HG03064 (cell line): ENCODE results near the gene DENR.
"Not testable (repeated sequence)": the region's sequence is repeated elsewhere in the genome, so short reads cannot be mapped to it uniquely, and the experiment has no call there.

Experiments
- ATAC-seq: cut with Tn5 transposase; IDR thresholded peaks from one replicate; pipeline ENCODE4 v1.9.1; 2021; ENCODE audit warnings: low read depth; ENCODE audit not compliant: unreplicated experiment

DENR gene

DNA sequence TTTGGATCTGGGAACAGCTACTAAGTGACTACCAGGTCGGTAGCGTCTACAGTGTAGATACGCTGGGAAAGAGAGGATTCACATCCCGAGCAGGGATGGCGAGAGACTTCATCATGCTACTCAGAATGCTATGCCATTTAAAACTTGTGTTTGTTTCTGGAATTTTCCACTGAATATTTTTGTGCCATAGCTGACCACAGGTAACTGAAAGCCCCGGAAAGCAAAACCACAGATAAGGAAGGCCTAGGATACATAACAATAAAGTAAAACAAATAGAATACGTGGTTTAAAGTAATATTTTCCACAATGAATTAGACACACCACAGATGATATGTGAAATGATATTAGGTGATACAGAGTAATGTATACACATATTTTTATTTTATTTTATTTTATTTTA, 14.1 kb upstream of the DENR start:
- ATAC-seq, result no peak

DNA sequence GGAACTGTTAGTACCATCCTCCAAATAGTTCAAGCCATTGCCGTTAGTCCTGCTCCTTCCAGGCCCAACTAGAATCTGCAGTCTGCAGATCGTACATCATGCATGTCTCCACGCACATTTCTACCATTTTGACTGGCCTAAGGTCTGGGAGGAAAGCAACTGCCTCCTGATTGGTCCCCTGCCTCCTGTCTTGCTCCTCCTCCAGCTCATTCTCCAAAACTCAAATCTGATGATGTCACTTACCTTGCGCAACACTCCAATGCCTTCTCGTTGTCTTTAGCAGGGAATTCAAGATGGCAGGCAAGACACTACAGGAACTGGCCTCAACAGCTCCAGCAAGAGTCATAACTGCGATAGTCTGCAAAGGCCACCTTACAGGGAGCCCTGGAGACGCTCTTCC, 12.3 kb upstream of the DENR start:
- ATAC-seq, result no peak

DNA sequence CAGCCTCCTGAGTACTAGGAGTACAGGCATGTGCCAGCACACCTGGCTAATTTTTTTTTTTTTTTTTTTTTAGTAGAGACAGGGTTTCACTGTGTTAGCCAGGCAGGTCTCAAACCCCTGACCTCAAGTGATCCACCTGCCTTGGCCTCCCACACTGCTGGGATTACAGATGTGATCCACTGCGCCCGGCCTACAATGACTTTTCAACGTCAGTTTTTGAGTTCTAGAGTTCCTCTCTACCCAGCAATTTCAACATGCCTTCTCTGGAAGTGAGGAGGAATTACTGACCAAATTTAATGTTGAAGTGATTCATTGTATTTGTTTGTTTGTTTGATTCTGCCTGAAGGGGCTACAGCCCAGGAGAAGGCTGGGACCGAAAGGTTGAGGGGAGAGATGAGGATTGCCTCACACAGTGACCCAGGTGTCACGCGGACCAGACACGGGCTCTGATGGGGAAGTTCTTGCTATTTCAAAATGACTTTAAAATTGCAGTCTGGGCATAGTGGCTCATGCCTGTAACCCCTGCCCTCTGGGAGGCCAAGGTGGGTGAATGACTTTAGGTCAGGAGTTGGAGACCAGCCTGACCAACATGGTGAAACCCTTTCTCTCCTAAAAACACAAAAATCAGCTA, 8.6 kb upstream of the DENR start:
- ATAC-seq, result no peak

DNA sequence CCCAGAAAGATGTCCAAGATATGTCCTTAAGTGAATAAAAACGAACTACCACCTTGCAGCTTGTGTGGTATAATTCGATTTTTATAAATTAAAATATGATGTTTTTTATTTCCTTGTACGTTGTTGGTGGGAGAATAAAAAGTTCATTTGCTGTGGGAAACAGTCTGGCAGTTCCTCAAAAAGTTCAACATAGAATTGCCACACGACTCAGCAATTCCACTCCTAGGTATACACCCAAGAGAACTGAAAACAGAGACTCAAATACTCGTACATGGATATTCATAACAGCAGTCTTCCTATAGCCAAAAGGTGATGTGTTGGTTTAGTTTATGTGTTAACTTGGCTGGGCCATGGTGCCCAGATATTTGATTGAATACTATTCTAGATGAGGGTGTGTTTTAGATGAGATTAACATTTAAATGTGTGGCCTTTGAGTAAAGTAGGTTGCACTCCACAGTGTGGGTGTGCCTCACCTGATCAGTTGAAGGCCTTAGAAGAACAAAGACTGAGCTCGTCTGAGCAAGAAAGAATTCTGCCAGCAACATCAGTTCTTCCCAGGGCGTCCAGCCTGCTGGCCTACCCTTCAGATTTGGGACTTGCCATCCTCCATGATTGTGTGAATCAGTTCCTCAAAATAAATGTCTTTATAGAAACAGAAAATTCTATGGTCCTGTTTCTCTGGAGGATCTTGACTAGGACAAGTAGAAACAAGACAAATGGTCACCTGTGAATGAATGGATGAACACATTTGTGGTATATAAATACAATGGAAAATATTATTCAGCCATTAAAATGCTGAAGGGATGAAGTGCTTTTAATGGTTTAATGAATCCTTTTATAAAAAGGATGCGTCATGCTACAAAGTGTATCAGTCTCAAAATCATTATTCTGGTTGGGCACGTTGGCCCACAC, 5.1 kb upstream of the DENR start:
- no peak for ATAC-seq

DNA sequence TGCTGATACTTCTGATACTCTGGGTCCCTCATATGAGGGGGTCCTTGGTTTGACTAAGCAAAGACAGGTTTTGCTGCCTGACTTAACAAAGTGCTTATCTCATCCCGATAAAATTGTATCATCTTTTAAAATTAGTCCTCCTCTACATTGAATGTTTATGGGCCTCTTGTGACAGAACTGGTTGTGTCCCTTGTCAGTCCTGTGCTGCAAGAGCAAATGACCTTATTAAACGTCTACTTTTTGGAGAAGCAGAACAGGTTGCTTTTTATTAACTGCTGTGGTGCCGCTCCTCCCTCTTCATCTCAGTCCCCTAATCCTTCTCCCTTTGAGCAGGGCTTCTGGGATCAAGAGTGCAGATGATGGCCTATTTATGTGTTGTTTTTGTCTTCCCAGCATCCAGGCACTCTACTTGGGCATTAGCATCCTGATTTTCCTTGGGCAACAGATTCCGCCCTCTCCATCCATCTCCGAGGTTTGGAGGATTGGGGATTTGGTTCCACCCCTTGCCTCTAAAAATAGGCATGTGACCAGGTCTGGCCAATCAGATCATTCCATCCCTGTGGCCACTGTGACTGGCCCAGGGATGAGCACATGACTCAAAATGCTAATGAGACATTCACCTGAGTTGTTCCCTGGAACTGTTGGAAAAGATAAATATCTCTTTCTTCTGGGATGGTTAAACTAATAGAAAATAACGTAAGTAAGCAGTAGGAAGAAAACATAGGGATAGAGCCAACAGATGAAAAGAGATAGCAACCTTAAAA, 2.9 kb upstream of the DENR start:
- ATAC-seq, result no peak

DNA sequence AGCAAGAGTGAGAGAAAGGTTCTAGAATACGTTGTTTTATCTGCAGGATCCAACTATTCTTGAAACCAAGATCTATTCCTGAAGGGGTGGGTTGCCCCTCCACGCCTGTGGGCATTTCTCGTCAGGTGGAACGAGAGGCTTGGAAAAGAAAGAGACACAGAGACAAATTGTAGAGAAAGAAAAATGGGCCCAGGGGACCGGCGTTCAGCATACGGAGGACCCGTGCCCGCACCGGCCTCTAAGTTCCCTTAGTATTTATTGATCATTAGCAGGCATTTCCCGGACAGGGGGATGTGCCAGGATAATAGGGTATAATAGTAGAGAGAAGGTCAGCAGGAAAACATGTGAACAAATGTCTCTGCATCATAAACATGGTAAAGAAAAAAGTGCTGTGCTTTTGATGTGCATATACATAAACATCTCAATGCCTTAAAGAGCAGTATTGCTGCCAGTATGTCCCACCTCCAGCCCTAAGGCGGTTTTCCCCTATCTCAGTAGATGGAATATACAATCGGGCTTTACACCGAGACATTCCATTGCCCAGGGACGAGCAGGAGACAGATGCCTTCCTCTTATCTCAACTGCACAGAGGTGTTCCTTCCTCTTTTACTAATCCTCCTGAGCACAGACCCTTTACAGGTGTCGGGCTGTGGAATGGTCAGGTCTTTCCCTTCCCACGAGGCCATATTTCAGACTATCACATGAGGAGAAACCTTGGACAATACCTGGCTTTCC, 1.7 kb upstream of the DENR start:
- not testable (repeated sequence) for ATAC-seq

DNA sequence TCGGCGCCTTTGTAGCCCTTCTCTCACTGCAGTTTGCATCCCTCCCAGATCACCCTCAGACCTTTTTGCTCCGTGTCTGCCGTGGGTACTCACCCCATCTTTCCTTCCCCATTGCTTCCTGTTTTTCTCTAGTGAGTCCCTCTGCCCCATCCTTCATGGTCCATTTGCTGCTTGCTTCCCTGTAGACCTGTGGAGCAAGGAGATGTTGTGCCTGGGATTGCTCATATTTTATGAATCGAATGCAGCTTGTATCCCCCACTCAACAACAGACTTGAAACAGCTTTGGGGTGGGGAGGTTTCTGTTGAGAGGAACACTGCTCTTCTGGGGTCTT, 661 bp downstream of the DENR start:
- no peak for ATAC-seq

DNA sequence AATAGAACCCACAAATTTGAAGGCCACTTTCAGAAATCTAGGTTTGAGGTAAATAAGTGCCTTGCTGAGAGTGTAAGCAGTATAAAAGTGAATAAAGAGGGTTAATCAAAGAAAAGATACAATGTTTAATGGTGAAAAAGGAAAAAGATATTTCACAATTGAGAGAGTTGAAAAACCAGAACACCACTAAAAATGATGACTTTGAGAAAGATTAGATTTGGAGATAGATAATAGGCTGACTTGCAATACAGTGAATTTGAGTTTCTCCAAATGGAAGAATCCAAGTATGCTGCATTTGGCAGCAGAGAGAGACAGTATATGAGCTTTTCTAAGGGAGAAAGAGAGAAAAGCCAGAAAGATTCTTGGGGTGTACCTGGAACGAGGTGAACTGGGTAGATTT, 2.2 kb downstream of the DENR start:
- ATAC-seq, result no peak

DNA sequence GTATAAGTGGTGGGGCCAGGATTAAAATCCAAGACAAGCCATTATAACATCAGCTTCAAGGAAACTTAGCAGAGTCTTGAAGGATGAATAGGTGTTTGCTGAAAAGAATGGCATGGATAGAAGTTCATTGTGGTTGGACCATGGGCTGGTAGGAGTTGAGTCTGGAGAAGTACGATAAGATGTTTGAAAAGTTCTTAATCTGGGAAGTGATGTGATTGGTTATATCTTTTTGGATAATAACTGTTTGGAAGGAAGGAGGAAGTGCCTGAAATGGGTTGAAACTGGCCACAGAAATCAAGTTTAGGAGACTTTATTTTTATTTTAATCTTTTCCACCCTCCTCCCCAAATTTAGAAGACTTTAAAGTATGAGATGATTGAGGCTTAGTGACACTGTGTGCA, 4.9 kb downstream of the DENR start:
- no peak for ATAC-seq

DNA sequence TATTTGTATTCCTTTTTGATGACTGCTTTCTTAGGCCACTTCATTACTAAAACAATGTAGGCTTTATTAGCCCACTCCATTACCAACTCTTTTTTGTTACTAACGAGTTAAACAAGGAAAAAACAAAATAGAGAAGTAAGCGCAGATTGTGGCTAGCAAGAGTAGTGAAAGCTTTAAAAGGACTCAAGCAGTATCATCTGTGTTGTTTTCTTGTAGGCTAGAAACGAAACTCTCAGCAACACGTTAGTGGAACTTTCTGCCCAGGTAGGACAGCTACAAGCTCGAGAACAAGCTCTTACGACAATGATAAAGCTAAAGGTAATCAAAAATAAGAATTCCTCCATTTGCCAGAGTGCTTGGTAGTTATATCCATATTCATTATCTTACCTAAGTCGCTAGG, 32.9 kb downstream of the DENR start:
- no peak for ATAC-seq

DNA sequence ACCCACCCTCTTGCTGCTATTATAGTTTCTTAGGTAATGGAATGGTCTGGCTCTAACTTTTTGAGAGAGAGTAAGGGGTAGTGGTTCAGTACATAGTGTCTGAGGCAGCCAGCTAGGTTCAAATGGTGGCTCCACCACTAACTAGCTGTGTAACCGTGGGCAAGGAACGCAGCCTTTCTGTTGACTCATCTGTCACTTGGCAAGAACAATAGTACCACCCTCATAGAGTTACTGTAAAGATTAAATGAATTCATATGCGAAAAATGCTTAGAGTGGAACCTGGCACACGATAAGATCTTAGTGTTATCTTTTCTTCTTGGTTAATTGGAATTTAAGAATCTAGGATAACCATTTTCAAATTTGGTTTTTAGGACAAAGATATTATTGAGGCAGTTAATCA, 35.8 kb downstream of the DENR start:
- no peak for ATAC-seq

DNA sequence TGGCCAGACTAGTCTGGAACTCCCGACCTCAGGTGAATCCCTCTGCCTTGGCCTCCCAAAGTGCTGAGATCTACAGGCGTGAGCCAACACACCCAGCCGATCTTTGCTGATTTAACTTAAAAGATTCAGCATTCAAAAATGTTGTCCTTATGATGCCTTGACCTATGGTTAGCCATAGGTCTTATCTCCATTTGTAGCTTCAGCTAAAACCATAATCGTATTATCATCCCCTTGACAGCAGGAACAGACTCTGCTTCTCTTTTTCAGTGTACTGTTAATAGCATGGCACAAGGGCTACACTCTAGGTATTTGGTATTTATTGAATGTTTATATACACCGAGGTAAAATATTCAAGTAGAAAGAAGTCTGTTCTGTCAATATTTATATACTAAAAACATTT, 37.0 kb downstream of the DENR start:
- ATAC-seq, result no peak

DNA sequence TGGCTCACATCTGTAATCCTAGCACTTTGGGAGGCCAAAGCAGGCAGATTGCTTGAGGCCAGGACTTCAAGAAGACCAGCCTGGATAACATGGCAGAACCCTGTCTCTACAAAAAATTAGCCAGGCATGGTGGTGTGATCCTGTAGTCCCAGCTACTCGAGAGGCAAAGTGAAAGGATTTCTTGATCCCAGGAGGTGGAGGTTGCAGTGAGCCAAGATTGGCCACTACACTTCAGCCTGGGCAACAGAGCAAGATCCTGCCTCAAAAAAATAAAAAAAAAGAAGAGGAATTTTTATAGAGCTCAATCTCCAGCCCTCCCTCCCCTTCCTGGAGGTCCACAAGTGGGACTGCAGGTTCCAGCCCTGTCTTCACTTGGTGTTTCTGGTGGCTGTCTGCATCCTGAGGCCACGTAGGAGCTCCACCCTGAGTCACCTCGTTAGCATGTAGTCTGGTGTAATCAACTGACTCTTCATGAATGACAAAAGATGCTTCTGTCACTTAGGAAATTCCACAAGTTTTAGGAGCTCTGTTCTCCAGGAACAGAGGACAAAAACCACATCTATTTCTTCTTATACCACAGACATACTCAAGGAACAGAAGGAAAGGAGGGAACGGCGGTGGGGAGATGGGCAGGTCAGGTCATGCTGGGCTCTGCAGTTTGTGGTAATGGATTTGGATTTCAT, 37.9 kb downstream of the DENR start:
- no peak for ATAC-seq

DNA sequence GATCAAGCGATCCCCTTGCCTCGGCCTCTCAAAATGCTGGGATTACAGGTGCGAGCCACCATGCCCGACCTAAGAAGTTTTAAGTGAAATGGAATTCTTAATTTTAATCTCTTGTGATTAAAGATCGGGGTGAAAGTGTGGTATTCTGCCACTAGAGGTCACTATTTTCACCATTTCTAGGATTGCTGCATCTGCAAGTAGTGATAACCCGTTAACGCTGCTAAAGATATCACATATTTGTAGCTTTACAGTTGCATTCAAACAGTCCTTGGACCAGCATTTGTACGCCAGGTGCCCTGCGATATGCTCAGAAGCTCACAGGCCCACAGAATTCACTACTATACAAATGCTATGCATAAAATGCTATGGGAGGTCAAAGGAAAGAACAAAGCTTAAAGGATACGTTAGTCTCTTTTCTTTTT, 41.1 kb downstream of the DENR start:
- ATAC-seq, result no peak

DNA sequence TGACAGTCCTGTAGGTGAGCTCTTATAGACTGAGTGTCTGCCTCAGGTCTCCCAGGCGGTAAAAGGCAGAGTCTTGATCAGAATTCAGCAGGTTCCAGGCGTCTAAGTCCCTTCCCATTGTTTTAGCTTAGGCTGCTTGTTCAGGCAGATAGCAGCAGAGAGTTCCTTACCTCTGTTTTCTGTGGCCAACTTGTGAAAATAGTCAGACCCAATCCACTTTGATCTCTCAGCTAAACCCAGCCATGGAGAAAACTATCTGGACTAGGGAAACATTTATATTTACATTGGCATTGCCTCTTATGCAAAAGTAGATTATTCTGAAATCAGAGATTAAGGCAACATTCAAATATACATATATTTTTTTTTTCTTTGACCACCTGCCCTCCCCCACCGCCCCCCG, 43.2 kb downstream of the DENR start:
- ATAC-seq, result no peak

DNA sequence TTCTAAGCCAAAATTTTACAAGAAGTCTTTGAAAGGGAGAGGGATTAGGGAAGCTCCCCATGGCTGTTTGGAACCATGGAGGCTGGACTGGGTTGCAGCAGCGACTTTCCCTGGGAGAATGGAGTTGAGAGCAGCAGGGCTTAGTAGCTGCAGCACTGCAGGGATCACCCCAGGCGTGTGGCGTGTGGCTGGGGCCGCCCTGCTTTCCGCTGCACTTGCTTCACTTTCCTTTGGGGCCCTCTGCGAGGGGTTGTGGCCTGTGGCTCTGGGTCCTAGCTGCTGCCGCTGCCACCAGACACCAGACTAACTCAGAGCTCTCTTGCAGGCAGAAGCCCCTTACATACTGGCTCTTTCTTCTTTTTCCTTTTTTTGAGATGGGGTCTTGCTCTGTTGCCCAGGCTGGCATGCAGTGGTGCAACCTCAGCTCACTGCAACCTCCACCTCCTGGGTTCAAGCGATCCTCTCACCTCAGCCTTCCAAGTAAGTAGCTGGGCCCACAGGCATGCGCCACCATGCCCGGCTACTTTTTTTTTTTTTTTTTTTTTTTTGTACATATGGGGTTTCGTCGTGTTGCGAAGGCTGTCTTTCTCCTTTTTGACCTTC, 47.1 kb downstream of the DENR start:
- ATAC-seq, result no peak

DNA sequence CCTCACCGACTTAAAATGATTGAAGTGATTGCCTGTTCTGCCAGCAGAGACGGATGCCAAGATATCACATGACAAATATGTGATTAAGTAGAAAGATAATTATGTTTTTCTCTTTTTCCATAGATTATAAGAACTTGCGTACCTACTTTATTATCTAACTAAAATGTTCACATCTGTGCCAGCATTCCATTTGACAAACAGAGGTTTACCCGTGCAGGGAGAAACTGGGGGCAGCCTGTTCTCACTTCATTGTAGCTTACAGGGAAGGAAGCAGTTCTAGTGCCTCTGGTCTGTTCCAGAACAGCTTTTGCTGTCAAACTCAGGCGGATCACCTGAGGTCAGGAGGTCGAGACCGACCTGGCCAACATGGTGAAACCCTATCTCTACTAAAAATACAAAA, 51.3 kb downstream of the DENR start:
- ATAC-seq, result no peak

DNA sequence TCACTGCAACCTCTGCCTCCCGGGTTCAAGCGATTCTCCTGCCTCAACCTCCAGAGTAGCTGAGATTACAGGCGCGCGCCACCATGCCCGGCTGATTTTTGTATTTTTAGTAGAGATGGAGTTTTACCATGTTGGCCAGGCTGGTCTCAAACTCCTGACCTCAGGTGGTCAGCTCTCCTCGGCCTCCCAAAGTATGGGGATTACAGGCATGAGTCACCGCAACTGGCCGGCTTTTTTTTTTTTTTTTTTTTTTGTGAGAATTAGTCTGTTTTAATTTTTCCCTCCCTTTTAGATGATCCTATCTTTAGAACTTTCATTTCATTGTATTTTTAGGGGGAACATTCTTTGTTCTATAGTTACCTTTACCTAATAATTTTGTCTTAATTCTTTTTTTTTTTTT, 52.3 kb downstream of the DENR start:
- ATAC-seq, result not testable (repeated sequence)

DNA sequence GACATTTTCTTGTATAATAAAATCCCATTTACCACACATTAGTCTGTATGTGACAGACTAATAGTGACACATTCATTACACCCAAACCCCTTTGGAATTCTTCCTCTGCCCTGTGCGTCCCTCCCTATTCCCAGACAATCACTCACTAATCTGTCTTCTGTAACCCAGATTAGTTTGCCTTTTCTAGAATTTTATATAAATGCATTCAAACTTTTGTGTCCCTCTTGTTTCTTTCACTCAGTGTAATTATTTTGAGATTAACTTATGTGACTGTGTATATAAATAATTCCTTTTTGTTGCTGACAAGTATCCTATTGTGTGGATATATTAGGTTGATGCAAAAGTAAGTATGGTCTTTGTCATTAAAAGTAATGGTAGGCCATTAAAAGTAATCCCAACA, 55.0 kb downstream of the DENR start:
- no peak for ATAC-seq

DNA sequence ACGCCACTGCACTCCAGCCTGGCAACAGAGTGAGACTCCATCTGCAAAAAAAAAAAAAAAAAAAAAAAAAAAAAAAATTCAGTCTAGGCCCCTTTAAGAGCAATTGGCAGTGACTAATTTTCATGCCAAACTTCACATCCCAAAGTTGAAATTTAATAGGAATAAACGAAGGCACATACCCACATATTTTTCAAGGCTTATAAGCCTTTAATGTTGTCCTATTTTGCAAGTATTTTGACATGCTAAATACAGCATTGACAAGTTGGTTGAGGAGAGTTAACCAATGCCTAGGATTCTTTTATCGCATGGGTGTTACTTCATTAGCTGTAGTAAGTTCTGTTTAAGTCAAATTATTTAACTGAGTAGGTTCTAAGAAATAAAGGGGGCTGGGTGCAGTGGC, 59.2 kb downstream of the DENR start:
- no peak for ATAC-seq
